Esophagus muscularis mucosa (tissue), 4 donors: ENCODE measurements around the gene YTHDC1. TPM values are rescaled to one million over a fixed set of nuclear protein-coding genes. Genes with fewer than 3 reads are reported as not detected.
A peak's percentile ranks its signal among the peaks of the same experiment; 100 is the strongest.

Source experiments
- DNase-seq: peaks from one replicate; pipeline ENCODE4 v3.0.0-alpha.2; 2017; ENCODE audit errors: extremely low spot score
- H3K27ac ChIP-seq, 4 donors: fragments of 200-600 bp; sonication (generic); replicated peaks in 1 of 4; 1 replicate in 3 of 4; 2 replicates in 1 of 4; pipeline ENCODE4 v1.5.1; 2016 to 2019; ENCODE audit warnings: mild to moderate bottlenecking in 1 of 4
- H3K27me3 ChIP-seq, 4 donors: fragments of 200-600 bp; sonication (generic); one replicate each; pipeline versions ENCODE4 v1.5.1 to v1.6.0; 2016 to 2019
- H3K36me3 ChIP-seq, 4 donors: fragments of 200-600 bp; sonication (generic); one replicate each; pipeline ENCODE4 v1.5.1; 2016 to 2019
- H3K4me1 ChIP-seq, 4 donors: fragments of 200-600 bp; sonication (generic); one replicate each; pipeline ENCODE4 v1.5.1; 2016 to 2019
- H3K4me3 ChIP-seq, 4 donors: fragments of 200-600 bp; sonication (generic); 1 replicate in 2 of 4; 2 replicates in 2 of 4; pipeline ENCODE4 v1.5.1; 2016 to 2019; ENCODE audit warnings: mild to moderate bottlenecking in 4 of 4, moderate library complexity in 1 of 4
- H3K9me3 ChIP-seq, 4 donors: fragments of 200-600 bp; sonication (generic); 1 replicate in 3 of 4; 2 replicates in 1 of 4; pipeline ENCODE4 v1.5.1; 2016 to 2019
- EP300 ChIP-seq: sonication (generic); formaldehyde crosslinking; IDR thresholded peaks from one replicate; pipeline ENCODE4 v1.6.1; 2017; ENCODE audit warnings: antibody characterized with exemption
- POLR2A ChIP-seq: fragments of 450-650 bp; IDR thresholded peaks from one replicate; pipeline ENCODE4 v1.6.1; 2017; ENCODE audit warnings: antibody characterized with exemption, moderate library complexity, mild to moderate bottlenecking, low read depth
- POLR2AphosphoS5 ChIP-seq, 2 donors: sonication (generic); formaldehyde crosslinking; IDR thresholded peaks; one replicate each; pipeline ENCODE4 v1.6.1; 2017; ENCODE audit warnings: antibody characterized with exemption in 2 of 2
- WGBS: methylation state at CpG from one replicate; pipeline ENCODE4 v1.1.5; 2018; 5-methylcytosine and 5-hydroxymethylcytosine counted together
- intact Hi-C: fragments of 100-400 bp; cut with DNase I; formaldehyde crosslinking; loops from one replicate; pipeline ENCODE4 v1.15.1; 2023
- total RNA-seq, 4 donors: library from RNA; depleted of rRNA; stranded (reverse); fragments of >200 nt; gene quantifications; one replicate each; pipeline versions ENCODE4 v1.1.0 to v1.2.1, GENCODE V29; 2016
- TF ChIP-seq, protein P1 (sequence below), 3 experiments: fragments of 200-600 bp in 2 of 3; fragments of 450-650 bp in 1 of 3; sonication (generic) in 2 of 3; IDR thresholded peaks; one replicate each; pipeline ENCODE4 v1.5.1; 2017 to 2019; ENCODE audit warnings: antibody characterized with exemption in 3 of 3, mild to moderate bottlenecking in 2 of 3, moderate library complexity in 1 of 3

YTHDC1 gene
- total RNA-seq, 4 donors from 2014 or later, result 55.4 to 68.7 (median 61.4) TPM

DNA sequence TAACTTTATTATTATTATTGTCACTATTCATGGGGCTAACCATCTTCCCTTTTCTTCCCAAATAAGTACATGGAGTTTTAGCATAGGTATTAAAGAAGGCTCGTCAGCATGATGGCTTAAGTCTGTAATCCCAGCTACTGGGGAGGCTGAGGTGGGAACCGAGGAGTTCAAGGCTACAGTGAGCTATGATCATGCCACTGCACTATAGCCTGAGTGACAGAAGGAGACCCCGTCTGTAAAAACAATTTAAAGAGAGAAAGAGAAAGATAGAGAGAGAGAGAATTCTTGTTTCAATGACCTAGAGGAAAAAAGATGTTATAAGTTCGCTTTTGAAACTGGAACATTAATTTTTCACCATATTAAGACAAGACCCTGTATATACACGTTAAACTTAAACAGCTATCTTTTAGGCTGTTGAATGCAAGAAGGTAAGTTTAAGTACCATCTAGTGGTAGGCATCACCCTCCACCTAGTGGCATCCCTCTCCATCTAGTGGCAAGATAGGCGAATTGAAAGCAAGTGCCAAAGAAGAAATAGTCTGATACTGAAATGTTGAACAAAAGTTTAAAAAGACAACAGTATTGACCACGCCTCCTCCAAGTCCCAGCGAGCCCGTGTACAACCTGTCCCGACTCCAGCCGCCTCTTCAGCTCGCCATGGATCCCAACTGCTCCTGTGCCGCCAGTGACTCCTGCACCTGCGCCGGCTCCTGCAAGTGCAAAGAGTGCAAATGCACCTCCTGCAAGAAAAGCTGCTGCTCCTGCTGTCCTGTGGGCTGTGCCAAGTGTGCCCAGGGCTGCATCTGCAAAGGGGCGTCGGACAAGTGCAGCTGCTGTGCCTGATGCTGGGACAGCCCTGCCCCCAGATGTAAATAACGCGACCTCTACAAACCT, 26.0 kb upstream of the YTHDC1 start:
- H3K4me3 ChIP-seq, result peak overlapping the region in 1 of 4 donors; percentile 27
- intact Hi-C loops, result loop anchor here (2.0 kb wide), 1 partner anchor 105 kb away; no protein-coding TSS in a partner anchor
- 18% methylated on average over 16 of the region's 19 CpGs for WGBS

GRCh38 chr4:68373513-68373912, 23.6 kb upstream of the YTHDC1 start:
- intact Hi-C loops, result no loop called here

More for the DNA sequence above, 26.0 kb upstream of the YTHDC1 start:
- TF ChIP-seq POLR2AphosphoS5 (IDR thresholded peaks at IDR 0.05), result no peak
- TF ChIP-seq, protein P1, sequence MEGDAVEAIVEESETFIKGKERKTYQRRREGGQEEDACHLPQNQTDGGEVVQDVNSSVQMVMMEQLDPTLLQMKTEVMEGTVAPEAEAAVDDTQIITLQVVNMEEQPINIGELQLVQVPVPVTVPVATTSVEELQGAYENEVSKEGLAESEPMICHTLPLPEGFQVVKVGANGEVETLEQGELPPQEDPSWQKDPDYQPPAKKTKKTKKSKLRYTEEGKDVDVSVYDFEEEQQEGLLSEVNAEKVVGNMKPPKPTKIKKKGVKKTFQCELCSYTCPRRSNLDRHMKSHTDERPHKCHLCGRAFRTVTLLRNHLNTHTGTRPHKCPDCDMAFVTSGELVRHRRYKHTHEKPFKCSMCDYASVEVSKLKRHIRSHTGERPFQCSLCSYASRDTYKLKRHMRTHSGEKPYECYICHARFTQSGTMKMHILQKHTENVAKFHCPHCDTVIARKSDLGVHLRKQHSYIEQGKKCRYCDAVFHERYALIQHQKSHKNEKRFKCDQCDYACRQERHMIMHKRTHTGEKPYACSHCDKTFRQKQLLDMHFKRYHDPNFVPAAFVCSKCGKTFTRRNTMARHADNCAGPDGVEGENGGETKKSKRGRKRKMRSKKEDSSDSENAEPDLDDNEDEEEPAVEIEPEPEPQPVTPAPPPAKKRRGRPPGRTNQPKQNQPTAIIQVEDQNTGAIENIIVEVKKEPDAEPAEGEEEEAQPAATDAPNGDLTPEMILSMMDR (IDR thresholded peaks at IDR 0.05), result peak; percentile 67 to 81 (median 76)
- Histone ChIP-seq H3K9me3 (no peaks in the 10 kb centered on the region), H3K4me1 (peaks cover 6 to 12% (median 9%) of the 10 kb centered on the region in 4 donors), H3K27me3 (peaks cover 0 to 15% (median 2%) of the 10 kb centered on the region in 4 donors), H3K36me3 (no peaks in the 10 kb centered on the region), H3K27ac (no peak overlapping the region)
- DNase-seq, result no peak

GRCh38 chr4:68372588-68372987, 22.7 kb upstream of the YTHDC1 start:
- H3K27me3 ChIP-seq, result peaks cover 0 to 7% (median 2%) of the 10 kb centered on the region in 4 donors
- peaks cover 6 to 12% (median 9%) of the 10 kb centered on the region in 4 donors for H3K4me1 ChIP-seq
- no peaks in the 10 kb centered on the region for H3K9me3 ChIP-seq
- H3K4me3 ChIP-seq, result no peak overlapping the region
- WGBS, result 70% methylated on average over 1 of the region's 1 CpG
- H3K27ac ChIP-seq, result peak overlapping the region in 1 of 4 donors; percentile 34
- TF ChIP-seq EP300, result no peak
- no peak for TF ChIP-seq POLR2AphosphoS5 (IDR thresholded peaks at IDR 0.05)
- TF ChIP-seq POLR2A, result no peak
- TF ChIP-seq, protein P1 (IDR thresholded peaks at IDR 0.05), result no peak
- intact Hi-C loops, result no loop called here
- no peak for DNase-seq
- no peaks in the 10 kb centered on the region for H3K36me3 ChIP-seq

More at GRCh38 chr4:68373513-68373912, 23.6 kb upstream of the YTHDC1 start:
- peak overlapping the region; percentile 31 to 57 (median 46) for H3K27ac ChIP-seq
- TF ChIP-seq EP300 (no peak), POLR2A (no peak), POLR2AphosphoS5 (IDR thresholded peaks at IDR 0.05) (peak in 1 of 2 donors; percentile 77)
- TF ChIP-seq, protein P1 (IDR thresholded peaks at IDR 0.05), result no peak
- peaks cover 0 to 12% (median 2%) of the 10 kb centered on the region in 4 donors for H3K27me3 ChIP-seq
- H3K9me3 ChIP-seq, result no peaks in the 10 kb centered on the region
- H3K36me3 ChIP-seq, result no peaks in the 10 kb centered on the region
- WGBS, result 9% methylated on average over 15 of the region's 16 CpGs
- DNase-seq, result no peak
- H3K4me1 ChIP-seq, result peaks cover 6 to 12% (median 9%) of the 10 kb centered on the region in 4 donors
- H3K4me3 ChIP-seq, result peak overlapping the region; percentile 38 to 53 (median 44)

GRCh38 chr4:68369142-68369805, 19.4 kb upstream of the YTHDC1 start:
- WGBS, result 80% methylated on average over 6 of the region's 6 CpGs
- H3K36me3 ChIP-seq, result no peaks in the 10 kb centered on the region

More at GRCh38 chr4:68369142-68369805, 19.4 kb upstream of the YTHDC1 start:
- Histone ChIP-seq H3K27ac (no peak overlapping the region), H3K27me3 (peaks cover 0 to 10% (median 0%) of the 10 kb centered on the region in 4 donors), H3K4me1 (peaks cover 0 to 8% (median 7%) of the 10 kb centered on the region in 4 donors), H3K4me3 (no peak overlapping the region), H3K9me3 (no peaks in the 10 kb centered on the region)
- no peak for DNase-seq
- no peak for TF ChIP-seq POLR2A
- TF ChIP-seq EP300, result no peak
- TF ChIP-seq, protein P1 (IDR thresholded peaks at IDR 0.05), result no peak
- TF ChIP-seq POLR2AphosphoS5 (IDR thresholded peaks at IDR 0.05), result no peak
- intact Hi-C loops, result no loop called here
